K562 (cell line): ENCODE results near the gene APOBEC3G. TPM values are rescaled to one million over a fixed set of nuclear protein-coding genes. Genes with fewer than 3 reads are reported as not detected.
"Not testable (repeated sequence)": the region's sequence is repeated elsewhere in the genome, so short reads cannot be mapped to it uniquely, and the experiment has no call there.

Experiments used
- ATAC-seq: fragments of 200-7000 bp; cut with Tn5 transposase; 3 replicates; pipeline ENCODE4 v1.9.1; 2020; ENCODE audit warnings: moderate library complexity
- BruUV-seq: library from RNA; stranded (reverse); fragments of 400-500 nt; replicated peaks from 2 replicates; lab custom pipeline; 2021; lab: Mats Ljungman, UMichigan
- CTCF ChIA-PET: fragments of 300-600 bp; formaldehyde crosslinking; extraction: SDS; loops from one replicate; lab custom pipeline; 2021; ENCODE audit warnings: low intra/inter-chr PET ratio; lab: Yijun Ruan, JAX
- POLR2A ChIA-PET: fragments of 300-600, 350-650 bp; sonication (Branson Sonifier 250); formaldehyde crosslinking; extraction: SDS; loops from one replicate; lab custom pipeline; 2021; ENCODE audit warnings: antibody characterized with exemption, inconsistent platforms; lab: Yijun Ruan, JAX
- DNase-seq, 4 experiments: peaks; one replicate each; pipeline versions ENCODE4 v3.0.0 to v3.0.0-alpha.2; 2011 to 2018; ENCODE audit warnings: low spot score in 3 of 4, mixed read lengths in 3 of 4; ENCODE audit errors: extremely low read depth in 1 of 4
- FAIRE-seq: peaks from 2 replicates; lab custom pipeline; 2011; peaks lifted over from hg19 to GRCh38; lab: Jason Lieb, UNC
- H2AFZ ChIP-seq: 2 replicates; pipeline ENCODE4 v1.6.0; 2011; ENCODE audit warnings: low read depth, low read length, control low read depth, inconsistent platforms
- H3K27ac ChIP-seq: fragments of 200-600 bp; 3 replicates; pipeline ENCODE4 v1.8.0; 2011; ENCODE audit warnings: low read depth, mild to moderate bottlenecking, control low read depth, inconsistent platforms, low read length, moderate library complexity, mixed read lengths; ENCODE audit errors: extremely low read depth
- H3K27me3 ChIP-seq, 2 experiments: fragments of 300-600 bp in 1 of 2; 2 replicates in 1 of 2; 3 replicates in 1 of 2; pipeline versions ENCODE4 v1.6.0 to v1.8.0; 2011; ENCODE audit warnings: inconsistent platforms in 2 of 2, low read length in 2 of 2, mild to moderate bottlenecking in 1 of 2, mixed read lengths in 1 of 2, moderate library complexity in 1 of 2; ENCODE audit not compliant: control insufficient read depth in 2 of 2, insufficient read depth in 2 of 2
- H3K36me3 ChIP-seq: fragments of 300-600 bp; 3 replicates; pipeline ENCODE4 v1.8.0; 2011; ENCODE audit warnings: mild to moderate bottlenecking, low read length, inconsistent platforms; ENCODE audit not compliant: control insufficient read depth, insufficient read depth
- H3K4me1 ChIP-seq, 2 experiments: fragments of 200-600 bp in 1 of 2; replicated peaks in 1 of 2; 2 replicates in 1 of 2; 3 replicates in 1 of 2; pipeline versions ENCODE4 v1.5.1 to v1.8.0; 2011; ENCODE audit warnings: inconsistent platforms in 2 of 2, low read length in 2 of 2, mild to moderate bottlenecking in 1 of 2, mixed read lengths in 1 of 2, moderate library complexity in 1 of 2; ENCODE audit not compliant: control insufficient read depth in 2 of 2, insufficient read depth in 2 of 2
- H3K4me2 ChIP-seq: 2 replicates; pipeline ENCODE4 v1.6.1; 2011; ENCODE audit warnings: low read length, control low read depth, inconsistent platforms, mixed read lengths; ENCODE audit not compliant: insufficient read depth
- H3K4me3 ChIP-seq: fragments of 200-600 bp; sonication (generic), shearing (Covaris generic); 2 replicates; pipeline ENCODE4 v1.5.1; 2016; ENCODE audit warnings: control low read depth, inconsistent platforms
- H3K79me2 ChIP-seq: fragments of 200-600 bp; 3 replicates; pipeline ENCODE4 v1.8.0; 2011; ENCODE audit warnings: low read length, inconsistent platforms; ENCODE audit not compliant: control insufficient read depth, insufficient read depth
- H3K9ac ChIP-seq, 2 experiments: 2 replicates each; pipeline versions ENCODE4 v1.6.0 to v1.6.1; 2011; ENCODE audit warnings: low read depth in 2 of 2, low read length in 2 of 2, control low read depth in 1 of 2, inconsistent platforms in 1 of 2, mild to moderate bottlenecking in 1 of 2, mixed read lengths in 1 of 2; ENCODE audit not compliant: insufficient read depth in 1 of 2
- H3K9me1 ChIP-seq: one replicate; pipeline ENCODE4 v1.6.0; 2011; ENCODE audit warnings: inconsistent platforms, mild to moderate bottlenecking, low read length, moderate library complexity; ENCODE audit not compliant: control insufficient read depth, insufficient read depth
- H3K9me3 ChIP-seq: replicated peaks from 2 replicates; pipeline ENCODE4 v1.5.1; 2011; ENCODE audit warnings: low read depth, low read length, inconsistent platforms; ENCODE audit not compliant: control insufficient read depth, insufficient read depth
- H4K20me1 ChIP-seq: replicated peaks from 2 replicates; pipeline ENCODE4 v1.6.1; 2011; ENCODE audit warnings: low read length, inconsistent platforms, mixed read lengths; ENCODE audit not compliant: control insufficient read depth, insufficient read depth
- ARID1B ChIP-seq: fragments of 450-650 bp; IDR thresholded peaks from 2 replicates; pipeline ENCODE4 v1.6.1; 2016; ENCODE audit warnings: antibody characterized with exemption, mild to moderate bottlenecking, inconsistent platforms
- CBFA2T2 ChIP-seq: fragments of 450-650 bp; conservative IDR thresholded peaks from 2 replicates; pipeline ENCODE4 v1.6.1; 2017; ENCODE audit warnings: mild to moderate bottlenecking
- CBFA2T3 ChIP-seq: fragments of 450-650 bp; IDR thresholded peaks from 2 replicates; pipeline ENCODE4 v1.6.1; 2017
- DPF2 ChIP-seq: fragments of 450-650 bp; IDR thresholded peaks from 2 replicates; pipeline ENCODE4 v1.6.1; 2016
- TAL1 ChIP-seq: fragments of 450-650 bp; IDR thresholded peaks from 2 replicates; pipeline ENCODE4 v1.6.1; 2016; ENCODE audit warnings: mild to moderate bottlenecking
- WGBS: fragments of 100-300 bp; shearing (Covaris generic); methylation state at CpG from one replicate; pipeline ENCODE4 v1.1.6; 2016; ENCODE audit warnings: low coverage, mixed read lengths; ENCODE audit not compliant: insufficient coverage; ENCODE audit errors: missing lambda C conversion rate; 5-methylcytosine and 5-hydroxymethylcytosine counted together
- in situ Hi-C: fragments of 300-500 bp; cut with MboI; formaldehyde crosslinking; loops from 4 replicates; pipeline ENCODE4 v1.15.0; 2018; ENCODE audit warnings: inconsistent platforms, mixed read lengths
- intact Hi-C: fragments of 100-400 bp; cut with micrococcal nuclease; formaldehyde crosslinking; loops from 2 replicates; pipeline ENCODE4 v1.14.2; 2022
- polyA plus RNA-seq, 8 experiments: library from polyadenylated mRNA; depleted of rRNA in 4 of 8; stranded (reverse) in 5 of 8; unstranded in 3 of 8; fragments of >200 nt; fragmentation: Nextera tagmentation in 2 of 8; fragmentation: Illumina TruSeq in 1 of 8; extraction: Ambion mirVana in 2 of 8; extraction: Trizol in 1 of 8; gene quantifications; 2 replicates each; pipeline versions ENCODE4 v1.2.1 to v1.2.3, GENCODE V29; 2011 to 2014; ENCODE audit warnings: inconsistent platforms in 1 of 8, missing spikeins in 1 of 8
- total RNA-seq, 7 experiments: library from RNA; depleted of rRNA in 6 of 7; stranded (reverse); fragments of >200 nt in 6 of 7; fragmentation: Illumina TruSeq in 2 of 7; extraction: Trizol in 2 of 7; gene quantifications; 2 replicates each; pipeline versions ENCODE4 v1.2.1 to v1.2.3, GENCODE V29; 2011 to 2021; ENCODE audit warnings: low replicate concordance in 1 of 7

Gene APOBEC3G
- total and polyA plus RNA-seq, 9 of the 15 experiments (the other 6 are each of a cell fraction or from before 2014, with no cell fraction given) = 5.2 to 20.8 (median 11.4) TPM

DNA sequence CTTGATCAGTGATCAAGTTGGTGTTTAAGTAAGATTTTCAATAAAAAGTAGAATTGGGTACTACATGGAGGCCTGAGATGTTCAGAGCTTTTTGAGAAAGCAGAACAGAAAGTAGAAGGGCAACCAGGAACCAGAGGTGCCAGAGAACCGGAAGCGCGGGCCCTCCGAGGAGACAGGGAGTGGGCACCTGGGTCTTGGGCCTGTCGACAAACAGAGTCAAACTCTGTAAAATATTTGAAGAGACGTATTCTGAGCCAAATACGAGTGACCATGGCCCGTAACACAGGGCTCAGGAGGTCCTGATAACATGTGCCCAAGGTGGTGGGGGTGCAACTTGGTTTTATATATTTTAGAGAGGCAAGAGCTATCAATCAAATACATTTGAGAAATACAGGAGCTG, 13.2 kb upstream of the APOBEC3G start:
- H3K9me1 ChIP-seq, H3K79me2 ChIP-seq, H2AFZ ChIP-seq, POLR2A ChIA-PET, H3K27me3 ChIP-seq, in situ Hi-C loops, FAIRE-seq, H3K4me2 ChIP-seq, H3K36me3 ChIP-seq, H3K4me3 ChIP-seq, H3K4me1 ChIP-seq, ATAC-seq, H3K27ac ChIP-seq, BruUV-seq, DNase-seq, H3K9me3 ChIP-seq, H4K20me1 ChIP-seq, CTCF ChIA-PET, H3K9ac ChIP-seq: not testable (repeated sequence)
- intact Hi-C loops = loop anchor here (10.0 kb wide), 1 partner anchor 49 kb away; the partner anchor contains the start of gene APOBEC3C
- WGBS = 71% methylated on average over 7 of the region's 8 CpGs

DNA sequence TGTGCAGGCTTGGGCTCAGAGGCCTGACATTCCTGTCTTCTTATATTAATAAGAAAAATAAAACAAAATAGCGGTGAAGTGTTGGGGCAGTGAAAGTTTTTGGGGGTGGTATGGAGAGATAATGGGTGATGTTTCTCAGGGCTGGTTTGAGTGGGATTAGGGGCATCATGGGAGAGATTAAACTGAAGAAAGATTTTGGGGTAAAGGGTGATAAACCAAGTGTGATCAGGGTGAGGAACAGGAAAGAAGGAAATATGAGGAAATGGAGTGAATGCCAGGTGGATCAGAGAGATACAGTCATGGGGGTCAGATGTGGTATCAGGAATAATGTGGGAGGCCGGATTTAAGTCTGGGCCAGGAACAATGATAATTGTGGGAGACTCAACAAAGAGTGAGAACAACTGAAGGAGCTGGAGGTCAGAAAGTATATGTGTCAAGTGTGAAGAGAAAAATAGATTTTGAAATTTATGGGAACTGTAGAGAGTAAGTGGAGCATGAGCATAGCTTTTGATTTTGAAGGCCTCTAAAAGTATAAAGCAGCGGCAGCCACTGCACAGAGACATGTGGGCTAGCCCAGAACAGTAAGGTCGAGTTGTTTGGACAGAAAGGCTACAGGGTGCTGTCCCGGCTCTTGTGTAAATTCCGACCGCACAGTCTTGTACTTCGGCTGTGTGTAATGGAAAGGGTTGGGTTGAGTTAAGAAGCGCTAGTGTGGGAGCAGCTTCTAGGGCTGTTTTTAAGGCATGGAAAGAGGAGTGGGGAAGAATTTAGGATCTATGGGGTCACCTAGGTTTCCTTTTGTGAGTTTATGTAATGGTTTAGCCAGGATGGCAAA, 10.4 kb upstream of the APOBEC3G start:
- H3K36me3 ChIP-seq, H3K4me2 ChIP-seq, H3K4me3 ChIP-seq, H4K20me1 ChIP-seq, H3K27ac ChIP-seq, BruUV-seq, FAIRE-seq, ATAC-seq, in situ Hi-C loops, POLR2A ChIA-PET, H3K9me3 ChIP-seq, H3K27me3 ChIP-seq, H3K79me2 ChIP-seq, H3K9me1 ChIP-seq, CTCF ChIA-PET, H3K4me1 ChIP-seq, DNase-seq, H3K9ac ChIP-seq, H2AFZ ChIP-seq: not testable (repeated sequence)
- intact Hi-C loops = loop anchor here (10.0 kb wide), 1 partner anchor 52 kb away; the partner anchor contains the start of gene APOBEC3C
- TF ChIP-seq CBFA2T2 (peak; percentile 33), CBFA2T3 (peak; percentile 58), TAL1 (0 out of 2 replicates have a peak, but pooled peaks have one; percentile 8), DPF2 (0 out of 2 replicates have a peak, but pooled peaks have one; percentile 23), ARID1B (peak; percentile 27; the same call in 1 of the 2 replicates)
- 62% methylated on average over 9 of the region's 9 CpGs for WGBS
